ENCODE measurements around the gene CALY. TPM values are rescaled to one million over a fixed set of nuclear protein-coding genes. Genes with fewer than 3 reads are reported as not detected.
"Not testable (repeated sequence)": the region's sequence is repeated elsewhere in the genome, so short reads cannot be mapped to it uniquely, and the experiment has no call there.

The CALY gene
- total and polyA plus RNA-seq, 4 experiments from 2014 or later = 1.4 to 7.2 (median 4.3) TPM

GRCh38 chr10:133325440-133326222 is 11.1 kb downstream of the CALY start:
- Histone ChIP-seq H3K36me3 (ENCODE audit: insufficient read depth, low read length) (no peaks in the 10 kb centered on the region), H3K27me3 (ENCODE audit: insufficient read depth, low read length) (peaks cover 31% of the 10 kb centered on the region), H3K9me3 (ENCODE audit: control insufficient read depth in 1 of 2, low read length in 2 of 2) (no peaks in the 10 kb centered on the region), H3K4me1 (ENCODE audit: insufficient read depth, low read length) (peaks cover 24% of the 10 kb centered on the region), H3K4me3 (ENCODE audit: low read length in 2 of 2) (peak overlapping the region in 1 of 2 donors; percentile 32), H3K27ac (ENCODE audit: low read depth, low read length) (no peak overlapping the region)
- peak overlapping the region in 4 of 7 donors; percentile 2 to 74 (median 60) for H3K27ac Mint-ChIP-seq
- ChIA-PET CTCF (ENCODE audit: partially characterized antibody) (interaction anchor here (1.9 kb wide), 1 partner anchor 18 kb away, joined by 8 read pairs; no protein-coding TSS in a partner anchor), POLR2A (ENCODE audit: partially characterized antibody) (interaction anchor here (1.2 to 1.7 kb wide), 2 partner anchors 10 to 11 kb away, joined by 5 to 6 read pairs; partner anchors contain the start of gene CALY)
- no peaks in the 10 kb centered on the region for H3K36me3 Mint-ChIP-seq
- peaks cover 12 to 18% of the 10 kb centered on the region in 2 donors for H3K27me3 Mint-ChIP-seq
- intact Hi-C loops (cut with micrococcal nuclease) = no loop called here
- peaks cover 3 to 20% (median 12%) of the 10 kb centered on the region in 4 donors for H3K4me1 Mint-ChIP-seq
- H3K4me3 Mint-ChIP-seq = peak overlapping the region; percentile 67 to 88 (median 80)
- no peaks in the 10 kb centered on the region for H3K9me3 Mint-ChIP-seq
- DNase-seq = peak in 3 of 5 donors; percentile 24 to 46 (median 32)

DNA sequence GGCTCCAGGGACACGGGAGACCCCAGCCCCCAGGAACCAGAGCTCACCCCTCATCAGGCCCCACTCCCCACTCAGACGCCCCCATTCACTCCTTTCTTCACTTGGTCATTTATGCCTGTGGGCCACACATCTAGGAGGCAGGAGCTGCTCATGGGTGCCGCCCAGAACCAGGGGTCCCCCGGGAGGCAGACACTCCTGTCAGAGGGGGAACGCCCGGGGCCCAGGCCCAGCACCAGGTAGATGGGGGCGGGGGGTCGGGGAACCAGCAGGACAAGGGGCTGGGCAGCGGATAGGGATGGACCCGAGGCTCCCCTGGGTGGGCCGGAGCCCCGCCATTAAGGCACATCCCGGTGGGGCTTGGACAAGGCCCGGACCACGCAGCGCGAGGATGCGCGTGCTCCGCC is 11.8 kb downstream of the CALY start:
- Histone ChIP-seq H3K4me3 (ENCODE audit: low read length in 2 of 2) (peak overlapping the region in 1 of 2 donors; percentile 32), H3K27me3 (ENCODE audit: insufficient read depth, low read length) (peaks cover 31% of the 10 kb centered on the region), H3K36me3 (ENCODE audit: insufficient read depth, low read length) (no peaks in the 10 kb centered on the region), H3K4me1 (ENCODE audit: insufficient read depth, low read length) (peaks cover 21% of the 10 kb centered on the region), H3K27ac (ENCODE audit: low read depth, low read length) (no peak overlapping the region), H3K9me3 (ENCODE audit: control insufficient read depth in 1 of 2, low read length in 2 of 2) (no peaks in the 10 kb centered on the region)
- peaks cover 12 to 18% of the 10 kb centered on the region in 2 donors for H3K27me3 Mint-ChIP-seq
- H3K4me1 Mint-ChIP-seq = peaks cover 3 to 18% (median 10%) of the 10 kb centered on the region in 4 donors
- ChIA-PET CTCF (ENCODE audit: partially characterized antibody) (interaction anchor here (1.1 to 1.9 kb wide), 2 partner anchors 11 to 17 kb away, joined by 5 to 8 read pairs; no protein-coding TSS in a partner anchor), POLR2A (ENCODE audit: partially characterized antibody) (interaction anchor here (1.1 to 1.7 kb wide), 3 partner anchors 10 to 12 kb away, joined by 5 to 6 read pairs (median 6); partner anchors contain the start of gene CALY)
- no peaks in the 10 kb centered on the region for H3K36me3 Mint-ChIP-seq
- peak in 1 of 5 donors; percentile 37 for DNase-seq
- H3K4me3 Mint-ChIP-seq = peak overlapping the region in 4 of 8 donors; percentile 36 to 69 (median 52)
- intact Hi-C loops (cut with micrococcal nuclease) = no loop called here
- H3K9me3 Mint-ChIP-seq = no peaks in the 10 kb centered on the region
- peak overlapping the region in 1 of 7 donors; percentile 47 for H3K27ac Mint-ChIP-seq

GRCh38 chr10:133324198-133324792 is 12.4 kb downstream of the CALY start:
- no peaks in the 10 kb centered on the region for H3K9me3 Mint-ChIP-seq
- H3K27me3 Mint-ChIP-seq = peaks cover 11 to 14% of the 10 kb centered on the region in 2 donors
- intact Hi-C loops (cut with micrococcal nuclease) = no loop called here
- Histone ChIP-seq H3K4me3 (ENCODE audit: low read length in 2 of 2) (no peak overlapping the region), H3K27me3 (ENCODE audit: insufficient read depth, low read length) (peaks cover 31% of the 10 kb centered on the region), H3K9me3 (ENCODE audit: control insufficient read depth in 1 of 2, low read length in 2 of 2) (no peaks in the 10 kb centered on the region), H3K36me3 (ENCODE audit: insufficient read depth, low read length) (no peaks in the 10 kb centered on the region), H3K27ac (ENCODE audit: low read depth, low read length) (no peak overlapping the region), H3K4me1 (ENCODE audit: insufficient read depth, low read length) (peaks cover 17% of the 10 kb centered on the region)
- no peaks in the 10 kb centered on the region for H3K36me3 Mint-ChIP-seq
- no peak overlapping the region for H3K4me3 Mint-ChIP-seq
- CTCF ChIA-PET (ENCODE audit: partially characterized antibody) = interaction anchor here (0.8 to 1.9 kb wide), 4 partner anchors 10 to 196 kb away, joined by 3 to 8 read pairs (median 4); no protein-coding TSS in a partner anchor
- H3K4me1 Mint-ChIP-seq = peaks cover 4 to 15% (median 10%) of the 10 kb centered on the region in 4 donors
- POLR2A ChIA-PET (ENCODE audit: partially characterized antibody) = interaction anchor here (1.0 to 1.7 kb wide), 4 partner anchors 9 to 61 kb away, joined by 3 to 6 read pairs (median 6); partner anchors contain the start of gene CALY
- DNase-seq = peak; percentile 44 to 81 (median 61)
- H3K27ac Mint-ChIP-seq = no peak overlapping the region

DNA sequence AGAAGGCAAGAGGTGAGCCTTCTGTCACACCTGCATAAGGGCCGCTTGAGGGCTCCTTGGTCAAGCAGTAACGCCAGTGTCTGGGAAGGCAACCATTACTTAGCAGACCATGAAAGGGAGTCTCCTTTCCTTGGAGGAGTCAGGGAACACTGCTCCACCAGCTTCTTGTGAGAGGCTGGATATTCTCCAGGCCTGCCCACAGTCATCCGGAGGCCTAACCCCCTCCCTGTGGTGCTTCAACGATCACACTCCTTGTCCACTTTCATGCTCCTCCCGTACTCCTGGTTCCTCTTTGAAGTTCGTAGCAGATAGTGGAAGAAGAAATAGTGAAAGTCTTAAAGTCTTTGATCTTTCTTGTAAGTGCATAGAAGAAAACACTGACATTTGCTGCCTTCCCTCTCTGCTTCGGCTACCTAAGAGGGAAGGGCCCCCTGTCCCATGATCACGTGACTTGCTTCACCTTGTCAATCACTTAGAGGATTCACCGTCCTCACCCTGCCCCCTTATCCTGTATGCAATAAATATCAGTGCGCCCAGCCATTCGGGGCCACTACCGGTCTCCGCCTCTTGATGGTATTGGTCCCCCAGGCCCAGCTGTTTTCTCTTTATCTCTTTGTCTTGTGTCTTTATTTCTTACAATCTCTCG is 14.5 kb downstream of the CALY start:
- H3K36me3 Mint-ChIP-seq; H3K9me3 Mint-ChIP-seq; H3K27ac ChIP-seq (ENCODE audit: low read depth, low read length); POLR2A ChIA-PET (ENCODE audit: partially characterized antibody); DNase-seq; H3K4me3 Mint-ChIP-seq; H3K9me3 ChIP-seq (ENCODE audit: control insufficient read depth in 1 of 2, low read length in 2 of 2); H3K4me3 ChIP-seq (ENCODE audit: low read length in 2 of 2); H3K36me3 ChIP-seq (ENCODE audit: insufficient read depth, low read length); H3K27me3 Mint-ChIP-seq; intact Hi-C loops (cut with micrococcal nuclease): not testable (repeated sequence)
- Histone ChIP-seq H3K27me3 (ENCODE audit: insufficient read depth, low read length) (peaks cover 13% of the 10 kb centered on the region), H3K4me1 (ENCODE audit: insufficient read depth, low read length) (peaks cover 23% of the 10 kb centered on the region)
- CTCF ChIA-PET (ENCODE audit: partially characterized antibody) = interaction anchor here (1.4 to 2.2 kb wide), 3 partner anchors 8 to 15 kb away, joined by 5 to 9 read pairs (median 7); no protein-coding TSS in a partner anchor
- peaks cover 9 to 20% (median 13%) of the 10 kb centered on the region in 4 donors for H3K4me1 Mint-ChIP-seq
- H3K27ac Mint-ChIP-seq = peak overlapping the region in 1 of 7 donors; percentile 23

DNA sequence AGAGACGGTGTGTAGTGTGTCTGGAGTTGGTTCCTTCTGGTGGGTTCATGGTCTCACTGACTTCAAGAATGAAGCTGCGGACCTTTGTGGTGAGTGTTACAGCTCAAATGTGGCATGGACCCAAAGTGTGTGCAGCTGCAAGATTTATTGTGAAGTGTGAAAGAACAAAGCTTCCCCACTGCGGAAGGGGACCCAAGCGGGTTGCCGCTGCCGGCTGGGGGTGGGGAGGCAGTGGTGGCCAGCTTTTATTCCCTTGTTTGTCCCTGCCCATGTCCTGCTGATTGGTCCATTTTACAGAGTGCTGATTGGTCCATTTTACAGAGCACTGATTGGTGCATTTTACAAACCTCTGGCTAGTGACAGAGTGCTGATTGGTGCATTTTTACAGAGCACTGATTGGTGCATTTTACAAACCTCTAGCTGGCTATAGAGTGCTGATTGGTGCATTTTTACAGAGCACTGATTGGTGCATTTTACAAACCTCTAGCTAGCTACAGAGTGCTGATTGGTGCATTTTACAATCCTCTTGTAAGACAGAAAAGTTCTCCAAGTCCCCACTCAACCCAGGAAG is 15.8 kb downstream of the CALY start:
- H3K27ac Mint-ChIP-seq, H3K36me3 Mint-ChIP-seq: not testable (repeated sequence)
- CTCF ChIA-PET (ENCODE audit: partially characterized antibody) = interaction anchor here (0.6 to 2.2 kb wide), 5 partner anchors 9 to 416 kb away, joined by 3 to 11 read pairs (median 7); no protein-coding TSS in a partner anchor

DNA sequence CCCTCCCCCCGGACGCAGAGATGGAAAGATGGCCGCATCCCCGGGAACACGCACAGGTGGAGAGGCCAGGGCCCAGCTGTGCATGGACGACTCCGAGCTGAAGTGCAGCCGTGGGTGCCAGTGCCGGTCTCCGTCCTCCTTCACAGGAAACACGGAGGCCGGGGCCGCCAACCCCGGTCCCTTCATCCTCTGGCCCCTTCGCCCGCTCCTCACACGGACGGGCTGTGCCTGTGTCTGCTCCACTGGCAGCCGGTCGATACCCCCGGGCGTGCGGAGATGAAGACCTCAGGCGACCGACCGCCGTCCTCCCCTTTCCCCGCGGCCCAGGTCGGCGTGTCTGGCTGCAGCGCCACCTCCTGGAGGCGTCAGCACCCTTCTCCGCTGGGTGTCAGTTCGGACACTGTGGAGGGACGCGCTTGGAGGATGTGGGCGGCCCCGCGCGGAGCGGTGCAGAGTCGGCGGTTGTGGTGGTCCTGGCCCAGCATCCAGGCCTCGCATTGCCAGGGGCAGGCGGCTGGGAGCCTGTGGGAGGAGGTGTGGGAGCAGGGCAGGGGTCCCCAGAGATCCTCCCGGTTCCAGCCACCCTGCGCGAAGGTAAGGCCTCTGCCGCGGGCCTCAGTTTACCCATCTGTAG is 18.1 kb downstream of the CALY start:
- peak; percentile 58 to 70 (median 61) for DNase-seq
- peak overlapping the region in 1 of 2 donors; percentile 32 for H3K4me3 ChIP-seq (ENCODE audit: low read length in 2 of 2)
- ChIA-PET POLR2A (ENCODE audit: partially characterized antibody) (no interaction called here), CTCF (ENCODE audit: partially characterized antibody) (interaction anchor here (1.0 to 1.6 kb wide), 7 partner anchors 10 to 175 kb away, joined by 3 to 12 read pairs (median 5); no protein-coding TSS in a partner anchor)
- H3K9me3 ChIP-seq (ENCODE audit: control insufficient read depth in 1 of 2, low read length in 2 of 2) = no peaks in the 10 kb centered on the region
- Mint-ChIP-seq H3K4me3 (peak overlapping the region; percentile 27 to 80 (median 70)), H3K9me3 (no peaks in the 10 kb centered on the region), H3K27ac (peak overlapping the region in 2 of 7 donors; percentile 36 to 77), H3K36me3 (peaks cover 0 to 2% of the 10 kb centered on the region in 2 donors), H3K4me1 (peaks cover 7 to 14% (median 13%) of the 10 kb centered on the region in 4 donors), H3K27me3 (peaks cover 0 to 6% of the 10 kb centered on the region in 2 donors)
- H3K36me3 ChIP-seq (ENCODE audit: insufficient read depth, low read length) = no peaks in the 10 kb centered on the region
- H3K27ac ChIP-seq (ENCODE audit: low read depth, low read length) = no peak overlapping the region
- intact Hi-C loops (cut with micrococcal nuclease) = loop anchor here (1.0 to 10.0 kb wide), 3 partner anchors 11 to 414 kb away; no protein-coding TSS in a partner anchor
- H3K27me3 ChIP-seq (ENCODE audit: insufficient read depth, low read length) = no peaks in the 10 kb centered on the region
- peaks cover 9% of the 10 kb centered on the region for H3K4me1 ChIP-seq (ENCODE audit: insufficient read depth, low read length)

More for the DNA sequence above, 15.8 kb downstream of the CALY start:
- H3K4me3 Mint-ChIP-seq; H3K27me3 Mint-ChIP-seq; H3K36me3 ChIP-seq (ENCODE audit: insufficient read depth, low read length); H3K4me3 ChIP-seq (ENCODE audit: low read length in 2 of 2); POLR2A ChIA-PET (ENCODE audit: partially characterized antibody); H3K27me3 ChIP-seq (ENCODE audit: insufficient read depth, low read length); H3K9me3 ChIP-seq (ENCODE audit: control insufficient read depth in 1 of 2, low read length in 2 of 2); H3K27ac ChIP-seq (ENCODE audit: low read depth, low read length); DNase-seq; H3K9me3 Mint-ChIP-seq; intact Hi-C loops (cut with micrococcal nuclease): not testable (repeated sequence)
- peaks cover 19% of the 10 kb centered on the region for H3K4me1 ChIP-seq (ENCODE audit: insufficient read depth, low read length)
- H3K4me1 Mint-ChIP-seq = peaks cover 9 to 18% (median 11%) of the 10 kb centered on the region in 4 donors
